RWPE2 (cell line): ENCODE results near the gene C17orf107.

Experiments
- ATAC-seq: fragments of 200-7000 bp; cut with Tn5 transposase; 3 replicates; pipeline ENCODE4 v1.9.1; 2021; ENCODE audit warnings: low read depth
- DNase-seq: peaks from one replicate; pipeline ENCODE4 v3.0.0-alpha.2; 2020; ENCODE audit warnings: low spot score
- H3K27ac ChIP-seq: fragments of 450-650 bp; 2 replicates; pipeline ENCODE4 v1.5.1; 2017; ENCODE audit warnings: mild to moderate bottlenecking; ENCODE audit not compliant: poor library complexity, severe bottlenecking
- H3K27me3 ChIP-seq: fragments of 250-450 bp; sonication (Bioruptor Pico); 2 replicates; pipeline ENCODE4 v1.5.1; 2021; ENCODE audit warnings: mild to moderate bottlenecking, moderate library complexity; ENCODE audit not compliant: insufficient read depth, poor library complexity, severe bottlenecking
- H3K36me3 ChIP-seq: fragments of 250-450 bp; sonication (Bioruptor Pico); 2 replicates; pipeline ENCODE4 v1.5.1; 2020; ENCODE audit warnings: low read depth, mild to moderate bottlenecking, moderate library complexity
- H3K4me1 ChIP-seq: fragments of 250-450 bp; sonication (Bioruptor Pico); 2 replicates; pipeline ENCODE4 v1.5.1; 2021; ENCODE audit warnings: mild to moderate bottlenecking, moderate library complexity; ENCODE audit not compliant: insufficient read depth, poor library complexity, severe bottlenecking
- H3K4me3 ChIP-seq: fragments of 250-450 bp; sonication (Bioruptor Pico); 2 replicates; pipeline ENCODE4 v1.5.1; 2021; ENCODE audit warnings: mild to moderate bottlenecking, moderate library complexity; ENCODE audit not compliant: severe bottlenecking
- H3K9me3 ChIP-seq: fragments of 250-450 bp; sonication (Bioruptor Pico); 2 replicates; pipeline ENCODE4 v1.5.1; 2021; ENCODE audit warnings: mild to moderate bottlenecking, moderate library complexity; ENCODE audit not compliant: severe bottlenecking
- CTCF ChIP-seq: fragments of 450-650 bp; IDR thresholded peaks from one replicate; pipeline ENCODE4 v1.5.1; 2017; ENCODE audit warnings: mild to moderate bottlenecking, moderate library complexity; ENCODE audit not compliant: poor library complexity, severe bottlenecking

The C17orf107 gene

DNA sequence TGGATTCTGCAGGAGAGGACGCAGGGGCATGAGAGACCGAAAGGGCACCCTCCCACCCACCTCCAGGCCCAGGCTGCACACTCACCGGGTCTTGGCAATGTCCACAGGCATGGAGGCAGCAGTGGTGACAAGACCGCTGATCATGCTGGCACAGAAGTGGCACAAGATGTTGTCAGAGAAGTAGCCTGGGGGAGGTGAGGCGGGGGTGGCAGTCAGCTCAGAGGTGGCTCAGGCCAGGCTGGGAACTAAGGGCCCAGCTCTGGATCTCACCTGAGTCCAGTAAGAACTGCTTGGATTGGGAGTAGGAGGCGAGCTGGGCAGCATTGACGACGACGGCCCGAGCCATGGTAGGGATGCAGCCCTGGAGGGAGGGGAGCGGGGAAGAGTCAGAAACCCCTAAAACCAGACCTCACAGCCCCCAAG lies 38.7 kb downstream of the C17orf107 start:
- no peak overlapping the region for H3K27ac ChIP-seq
- TF ChIP-seq CTCF = no peak
- ATAC-seq = no peak
- no peaks in the 10 kb centered on the region for H3K9me3 ChIP-seq
- no peaks in the 10 kb centered on the region for H3K27me3 ChIP-seq
- DNase-seq = no peak
- peaks cover 3% of the 10 kb centered on the region for H3K4me1 ChIP-seq
- no peak overlapping the region for H3K4me3 ChIP-seq
- peaks cover 33% of the 10 kb centered on the region for H3K36me3 ChIP-seq

DNA sequence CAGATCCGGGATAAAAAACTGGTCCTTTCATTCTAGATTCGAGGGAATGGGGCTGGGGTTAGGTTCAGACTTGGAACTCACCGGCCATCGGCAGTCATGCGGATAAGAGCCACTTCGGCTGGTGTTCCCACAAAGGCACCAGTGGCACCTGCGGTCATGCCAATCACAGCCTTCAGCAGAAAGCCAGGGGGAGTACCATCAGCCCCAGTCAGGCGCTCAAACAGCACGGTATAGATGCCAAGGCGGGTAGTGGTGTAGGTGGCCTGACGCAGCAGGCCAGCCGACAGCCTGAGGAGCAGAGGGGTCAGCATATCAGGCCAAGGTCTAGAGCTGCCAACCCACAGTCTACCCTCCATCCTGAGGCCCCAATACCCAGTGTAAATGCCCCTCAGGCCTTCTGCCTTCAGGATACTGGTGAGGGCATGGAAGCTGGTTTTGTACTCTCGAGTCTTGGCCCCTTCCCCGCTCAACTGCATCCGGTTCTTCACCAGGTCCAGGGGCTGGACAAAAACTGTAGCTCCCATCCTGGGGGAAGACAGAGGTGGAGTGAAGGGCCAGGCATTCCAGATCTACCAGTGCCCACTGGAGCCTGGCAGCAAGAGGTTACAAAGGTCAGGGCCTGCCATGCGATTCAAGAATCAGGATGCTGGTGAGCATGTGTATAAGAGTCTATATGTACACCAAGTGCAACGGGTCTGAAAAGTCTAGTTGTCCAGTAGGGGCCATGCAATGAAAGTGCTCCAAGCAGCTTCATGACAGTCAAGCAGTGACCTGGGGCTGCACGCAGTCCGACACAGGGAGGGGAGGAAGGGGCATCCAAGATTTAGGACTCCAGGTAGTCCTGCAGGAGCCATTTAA lies 39.6 kb downstream of the C17orf107 start:
- no peaks in the 10 kb centered on the region for H3K27me3 ChIP-seq
- ATAC-seq = no peak
- no peaks in the 10 kb centered on the region for H3K9me3 ChIP-seq
- peak overlapping the region; percentile 63 for H3K4me3 ChIP-seq
- peaks cover 41% of the 10 kb centered on the region for H3K36me3 ChIP-seq
- H3K27ac ChIP-seq = peak overlapping the region; percentile 99
- peaks cover 7% of the 10 kb centered on the region for H3K4me1 ChIP-seq
- DNase-seq = no peak
- no peak for TF ChIP-seq CTCF

DNA sequence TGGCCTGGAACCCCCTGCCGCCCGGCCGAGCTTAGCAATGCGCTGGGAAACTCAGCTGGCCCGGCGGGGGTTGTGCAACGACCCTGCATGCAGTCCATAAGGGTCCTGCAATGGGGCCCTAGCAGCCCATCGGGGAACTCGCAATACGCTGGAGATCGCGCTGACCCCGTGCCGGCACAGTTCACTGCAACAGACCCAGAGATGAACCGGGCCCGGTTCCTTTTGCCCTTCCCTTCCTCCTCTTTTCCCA lies 40.1 kb downstream of the C17orf107 start:
- peak overlapping the region; percentile 99 for H3K27ac ChIP-seq
- ATAC-seq (no peak; the same call in 2 of the 3 replicates), DNase-seq (no peak)
- peaks cover 12% of the 10 kb centered on the region for H3K4me1 ChIP-seq
- TF ChIP-seq CTCF = no peak
- peak overlapping the region; percentile 63 for H3K4me3 ChIP-seq
- peaks cover 44% of the 10 kb centered on the region for H3K36me3 ChIP-seq
- H3K27me3 ChIP-seq = no peaks in the 10 kb centered on the region
- H3K9me3 ChIP-seq = no peaks in the 10 kb centered on the region

DNA sequence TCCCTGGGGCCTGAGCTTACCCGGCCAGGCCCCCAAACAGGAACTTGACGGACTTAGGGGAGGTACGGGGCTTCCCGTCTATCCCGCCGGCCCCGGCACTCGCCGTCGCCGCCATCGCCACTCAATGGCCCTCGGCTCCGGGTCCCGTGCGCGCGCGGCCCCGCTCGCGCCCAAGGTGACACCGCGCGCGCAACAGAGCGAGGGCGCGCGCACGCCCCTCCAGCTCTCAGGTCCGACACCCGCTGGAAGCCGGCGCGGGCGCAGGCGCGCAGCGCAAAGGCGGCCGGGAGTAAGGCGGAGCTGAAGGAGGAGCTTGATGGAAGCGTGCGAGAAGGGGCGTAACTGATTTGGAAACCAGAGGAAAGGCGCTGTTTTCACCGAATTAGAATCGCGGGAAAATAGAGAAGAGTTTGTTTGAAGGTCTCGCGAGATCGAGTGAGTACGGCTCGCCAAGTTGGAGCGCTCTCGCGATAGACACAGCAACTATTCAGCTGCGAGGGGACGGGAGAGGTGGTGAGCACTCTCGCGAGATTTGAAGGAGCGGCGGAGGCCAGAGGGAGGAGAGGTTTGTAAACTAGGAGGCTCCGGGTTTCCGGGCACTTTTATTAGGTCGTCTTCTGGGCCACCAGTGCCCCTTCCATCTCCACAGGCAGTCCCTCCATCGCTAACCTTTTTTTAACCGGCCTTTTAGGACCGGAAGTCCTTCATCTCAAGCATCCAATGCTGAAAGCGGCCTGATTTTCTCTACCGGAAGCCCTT lies 40.6 kb downstream of the C17orf107 start, which contains the start of the genes RNF167 and SLC25A11:
RNF167 (plus strand) TSS at position 473 of the 759 bp plus-strand sequence. CDS start 642 bp downstream, outside the sequence.
SLC25A11 (minus strand) TSS at position 251 of the 759 bp plus-strand sequence; CDS start at position 115, 136 bp downstream.
- H3K27me3 ChIP-seq = no peaks in the 10 kb centered on the region
- TF ChIP-seq CTCF = no peak
- DNase-seq (peak; percentile 96), ATAC-seq (peak; percentile 78)
- H3K27ac ChIP-seq = peak within 1 kb of the TSS; percentile 99
- peaks cover 49% of the 10 kb centered on the region for H3K36me3 ChIP-seq
- H3K4me3 ChIP-seq = peak within 1 kb of the TSS; percentile 63
- peaks cover 18% of the 10 kb centered on the region for H3K4me1 ChIP-seq
- H3K9me3 ChIP-seq = no peaks in the 10 kb centered on the region
